NB4 (cell line): ENCODE results near the gene SPATS1.

Experiments used
- POLR2A ChIP-seq: IDR thresholded peaks from 2 replicates; pipeline ENCODE4 v1.6.1; 2011; ENCODE audit warnings: mild to moderate bottlenecking; ENCODE audit not compliant: insufficient read length; ENCODE audit errors: extremely low read depth
- TF ChIP-seq, protein P1 (sequence below): IDR thresholded peaks from one replicate; pipeline ENCODE4 v1.5.1; 2012; ENCODE audit warnings: low read depth, low read length
- TF ChIP-seq, protein P2 (sequence below): IDR thresholded peaks from 2 replicates; pipeline ENCODE4 v1.6.1; 2011; ENCODE audit warnings: low read depth, low read length

DNA sequence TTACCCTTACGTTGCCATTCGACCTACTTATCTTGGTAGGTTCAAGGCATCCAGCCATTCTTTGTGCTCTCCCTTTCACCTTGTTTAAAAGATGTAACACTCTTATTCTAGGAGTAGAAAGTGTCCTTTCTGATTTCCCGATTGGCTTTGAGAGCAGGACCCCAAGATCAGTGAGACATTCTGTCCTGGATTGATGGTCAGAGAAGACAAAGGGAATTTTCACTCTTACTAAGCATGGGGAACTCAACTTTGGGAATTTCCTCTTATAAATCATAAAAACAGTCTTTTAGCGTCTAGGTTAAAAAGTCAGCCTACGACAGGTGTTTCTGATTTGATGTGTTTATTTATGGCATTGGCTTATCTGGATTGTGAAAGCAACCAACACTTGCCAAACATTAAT lies 26.5 kb upstream of the SPATS1 start:
- TF ChIP-seq, protein P1, sequence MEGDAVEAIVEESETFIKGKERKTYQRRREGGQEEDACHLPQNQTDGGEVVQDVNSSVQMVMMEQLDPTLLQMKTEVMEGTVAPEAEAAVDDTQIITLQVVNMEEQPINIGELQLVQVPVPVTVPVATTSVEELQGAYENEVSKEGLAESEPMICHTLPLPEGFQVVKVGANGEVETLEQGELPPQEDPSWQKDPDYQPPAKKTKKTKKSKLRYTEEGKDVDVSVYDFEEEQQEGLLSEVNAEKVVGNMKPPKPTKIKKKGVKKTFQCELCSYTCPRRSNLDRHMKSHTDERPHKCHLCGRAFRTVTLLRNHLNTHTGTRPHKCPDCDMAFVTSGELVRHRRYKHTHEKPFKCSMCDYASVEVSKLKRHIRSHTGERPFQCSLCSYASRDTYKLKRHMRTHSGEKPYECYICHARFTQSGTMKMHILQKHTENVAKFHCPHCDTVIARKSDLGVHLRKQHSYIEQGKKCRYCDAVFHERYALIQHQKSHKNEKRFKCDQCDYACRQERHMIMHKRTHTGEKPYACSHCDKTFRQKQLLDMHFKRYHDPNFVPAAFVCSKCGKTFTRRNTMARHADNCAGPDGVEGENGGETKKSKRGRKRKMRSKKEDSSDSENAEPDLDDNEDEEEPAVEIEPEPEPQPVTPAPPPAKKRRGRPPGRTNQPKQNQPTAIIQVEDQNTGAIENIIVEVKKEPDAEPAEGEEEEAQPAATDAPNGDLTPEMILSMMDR = no peak
- TF ChIP-seq, protein P2, sequence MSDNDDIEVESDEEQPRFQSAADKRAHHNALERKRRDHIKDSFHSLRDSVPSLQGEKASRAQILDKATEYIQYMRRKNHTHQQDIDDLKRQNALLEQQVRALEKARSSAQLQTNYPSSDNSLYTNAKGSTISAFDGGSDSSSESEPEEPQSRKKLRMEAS = no peak
- TF ChIP-seq POLR2A = no peak
